DOHH2 (cell line): ENCODE results near the gene KCTD6.

Experiments
- H3F3A ChIP-seq: fragments of 200-600 bp; sonication (generic), shearing (Covaris generic); 2 replicates; pipeline ENCODE4 v1.6.0; 2016; ENCODE audit warnings: antibody characterized with exemption, mild to moderate bottlenecking; ENCODE audit not compliant: control insufficient read depth, insufficient read depth
- H3K27ac ChIP-seq: fragments of 200-600 bp; sonication (generic); 2 replicates; pipeline ENCODE4 v1.5.1; 2014; ENCODE audit warnings: low read depth, mild to moderate bottlenecking, low read length, moderate library complexity
- H3K27me3 ChIP-seq: fragments of 200-600 bp; sonication (generic); 2 replicates; pipeline ENCODE4 v1.6.1; 2014; ENCODE audit warnings: mild to moderate bottlenecking, low read length, mixed read lengths; ENCODE audit not compliant: control insufficient read depth
- H3K36me3 ChIP-seq: fragments of 200-600 bp; sonication (generic); 2 replicates; pipeline ENCODE4 v1.6.1; 2014; ENCODE audit warnings: mild to moderate bottlenecking, low read length, moderate library complexity, mixed read lengths; ENCODE audit not compliant: control insufficient read depth
- H3K4me1 ChIP-seq: fragments of 200-600 bp; sonication (generic); 2 replicates; pipeline ENCODE4 v1.6.1; 2014; ENCODE audit warnings: mild to moderate bottlenecking, low read length, mixed read lengths; ENCODE audit not compliant: control insufficient read depth
- H3K4me2 ChIP-seq: fragments of 200-600 bp; sonication (generic); 2 replicates; pipeline ENCODE4 v1.6.0; 2014; ENCODE audit warnings: mild to moderate bottlenecking, low read length, moderate library complexity
- H3K4me3 ChIP-seq: fragments of 200-600 bp; sonication (generic); 2 replicates; pipeline ENCODE4 v1.5.1; 2014; ENCODE audit warnings: mild to moderate bottlenecking, low read length, mixed read lengths
- H3K79me2 ChIP-seq: fragments of 200-600 bp; sonication (generic); 2 replicates; pipeline ENCODE4 v1.6.1; 2014; ENCODE audit warnings: mild to moderate bottlenecking, low read length, mixed read lengths; ENCODE audit not compliant: control insufficient read depth
- H3K9me2 ChIP-seq: fragments of 200-600 bp; sonication (generic); replicated peaks from 2 replicates; pipeline ENCODE4 v1.6.1; 2014; ENCODE audit warnings: mild to moderate bottlenecking, low read length, mixed read lengths; ENCODE audit not compliant: control insufficient read depth
- H3K9me3 ChIP-seq: fragments of 200-600 bp; sonication (generic); 2 replicates; pipeline ENCODE4 v1.6.1; 2014; ENCODE audit warnings: antibody characterized with exemption, low read length, mixed read lengths; ENCODE audit not compliant: control insufficient read depth, insufficient read depth
- H4K20me1 ChIP-seq: fragments of 200-600 bp; sonication (generic); 2 replicates; pipeline ENCODE4 v1.6.0; 2014; ENCODE audit warnings: low read depth, mild to moderate bottlenecking, antibody characterized with exemption, low read length, moderate library complexity; ENCODE audit not compliant: control insufficient read depth, insufficient read depth
- EZH2phosphoT487 ChIP-seq: fragments of 200-600 bp; sonication (generic); IDR thresholded peaks from 2 replicates; pipeline ENCODE4 v1.6.1; 2017; ENCODE audit warnings: borderline replicate concordance, mild to moderate bottlenecking, antibody characterized with exemption, low read length, moderate library complexity, mixed read lengths
- TF ChIP-seq, protein P1 (sequence below): fragments of 200-600 bp; sonication (generic); IDR thresholded peaks from one replicate; pipeline ENCODE4 v1.5.1; 2014; ENCODE audit warnings: antibody characterized with exemption, mild to moderate bottlenecking, low read depth, low read length; ENCODE audit not compliant: poor library complexity, severe bottlenecking

Gene KCTD6

DNA sequence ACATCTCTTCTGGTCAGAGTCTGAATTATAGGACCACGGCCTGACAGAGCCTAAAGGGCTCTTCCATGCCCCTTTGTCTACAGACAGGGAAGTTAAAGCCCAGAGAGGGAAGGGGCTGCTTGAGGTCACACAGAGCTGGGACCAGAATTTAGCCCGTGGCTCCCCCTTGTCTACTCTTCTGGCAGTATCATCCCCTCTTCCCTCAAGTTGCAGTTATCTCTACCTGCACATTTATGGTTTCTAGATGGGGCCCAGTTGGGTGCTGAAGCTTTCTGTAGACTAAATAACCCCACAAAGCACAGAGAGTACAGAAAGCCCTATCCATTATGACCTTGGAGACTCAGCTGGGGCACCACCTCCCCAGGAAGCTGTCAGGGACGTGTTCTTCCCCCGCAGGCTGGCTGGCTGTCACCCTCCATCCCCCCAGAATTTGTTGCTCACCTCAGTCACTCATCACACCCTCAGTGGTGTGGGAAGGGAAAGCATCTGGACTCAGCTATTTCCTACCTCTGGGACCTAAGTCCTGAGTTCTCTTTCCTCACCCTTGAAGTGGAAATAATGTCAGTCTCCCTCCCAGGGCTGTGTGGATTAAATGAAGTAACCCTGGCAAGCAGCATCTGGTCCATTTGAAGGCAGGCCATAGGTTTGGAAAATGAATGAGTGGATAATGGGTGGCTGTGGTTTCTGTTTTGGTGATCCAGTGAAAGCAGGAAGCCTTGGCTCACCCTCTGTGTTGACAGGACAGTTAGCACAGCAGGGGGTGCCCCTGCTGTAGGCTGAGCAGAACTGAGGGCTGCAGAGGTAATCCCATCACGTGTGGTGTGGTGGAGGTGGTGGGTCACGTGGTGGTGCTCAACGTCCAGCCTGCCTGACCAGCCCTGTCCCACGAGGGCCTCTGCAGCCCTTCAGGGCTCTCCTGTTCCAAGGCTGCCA lies 28.8 kb downstream of the KCTD6 start:
- H3K4me3 ChIP-seq = no peak overlapping the region
- H3F3A ChIP-seq = no peaks in the 10 kb centered on the region
- H3K9me2 ChIP-seq = no peaks in the 10 kb centered on the region
- H3K79me2 ChIP-seq = no peaks in the 10 kb centered on the region
- no peaks in the 10 kb centered on the region for H4K20me1 ChIP-seq
- H3K36me3 ChIP-seq = no peaks in the 10 kb centered on the region
- TF ChIP-seq, protein P1, sequence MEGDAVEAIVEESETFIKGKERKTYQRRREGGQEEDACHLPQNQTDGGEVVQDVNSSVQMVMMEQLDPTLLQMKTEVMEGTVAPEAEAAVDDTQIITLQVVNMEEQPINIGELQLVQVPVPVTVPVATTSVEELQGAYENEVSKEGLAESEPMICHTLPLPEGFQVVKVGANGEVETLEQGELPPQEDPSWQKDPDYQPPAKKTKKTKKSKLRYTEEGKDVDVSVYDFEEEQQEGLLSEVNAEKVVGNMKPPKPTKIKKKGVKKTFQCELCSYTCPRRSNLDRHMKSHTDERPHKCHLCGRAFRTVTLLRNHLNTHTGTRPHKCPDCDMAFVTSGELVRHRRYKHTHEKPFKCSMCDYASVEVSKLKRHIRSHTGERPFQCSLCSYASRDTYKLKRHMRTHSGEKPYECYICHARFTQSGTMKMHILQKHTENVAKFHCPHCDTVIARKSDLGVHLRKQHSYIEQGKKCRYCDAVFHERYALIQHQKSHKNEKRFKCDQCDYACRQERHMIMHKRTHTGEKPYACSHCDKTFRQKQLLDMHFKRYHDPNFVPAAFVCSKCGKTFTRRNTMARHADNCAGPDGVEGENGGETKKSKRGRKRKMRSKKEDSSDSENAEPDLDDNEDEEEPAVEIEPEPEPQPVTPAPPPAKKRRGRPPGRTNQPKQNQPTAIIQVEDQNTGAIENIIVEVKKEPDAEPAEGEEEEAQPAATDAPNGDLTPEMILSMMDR = no peak
- TF ChIP-seq EZH2phosphoT487 = no peak
- no peaks in the 10 kb centered on the region for H3K4me1 ChIP-seq
- no peak overlapping the region for H3K27ac ChIP-seq
- no peaks in the 10 kb centered on the region for H3K27me3 ChIP-seq
- H3K9me3 ChIP-seq = no peaks in the 10 kb centered on the region
- no peak overlapping the region for H3K4me2 ChIP-seq

DNA sequence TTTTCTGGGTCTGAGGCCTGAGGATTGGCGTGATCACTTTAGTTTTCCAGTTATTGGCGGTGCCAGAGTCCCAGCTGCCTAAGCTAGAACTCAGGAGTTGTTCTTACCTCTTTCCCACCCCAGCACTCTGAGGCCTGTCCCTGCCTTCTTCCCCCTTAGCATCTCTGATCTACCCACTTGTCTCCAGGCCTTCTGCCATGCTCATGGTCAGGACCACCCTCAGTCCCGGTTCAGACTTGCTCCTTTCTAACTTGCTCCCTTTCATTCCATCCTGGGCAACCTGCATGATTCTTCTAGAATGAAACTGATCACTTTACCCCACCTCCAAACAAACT lies 29.4 kb downstream of the KCTD6 start:
- Histone ChIP-seq H3K9me2 (no peaks in the 10 kb centered on the region), H3K79me2 (no peaks in the 10 kb centered on the region), H3K27me3 (no peaks in the 10 kb centered on the region), H3K4me3 (no peak overlapping the region), H4K20me1 (no peaks in the 10 kb centered on the region), H3K4me2 (no peak overlapping the region), H3K9me3 (no peaks in the 10 kb centered on the region), H3K36me3 (no peaks in the 10 kb centered on the region), H3K27ac (no peak overlapping the region), H3K4me1 (no peaks in the 10 kb centered on the region), H3F3A (no peaks in the 10 kb centered on the region)
- no peak for TF ChIP-seq EZH2phosphoT487
- TF ChIP-seq, protein P1 = no peak

DNA sequence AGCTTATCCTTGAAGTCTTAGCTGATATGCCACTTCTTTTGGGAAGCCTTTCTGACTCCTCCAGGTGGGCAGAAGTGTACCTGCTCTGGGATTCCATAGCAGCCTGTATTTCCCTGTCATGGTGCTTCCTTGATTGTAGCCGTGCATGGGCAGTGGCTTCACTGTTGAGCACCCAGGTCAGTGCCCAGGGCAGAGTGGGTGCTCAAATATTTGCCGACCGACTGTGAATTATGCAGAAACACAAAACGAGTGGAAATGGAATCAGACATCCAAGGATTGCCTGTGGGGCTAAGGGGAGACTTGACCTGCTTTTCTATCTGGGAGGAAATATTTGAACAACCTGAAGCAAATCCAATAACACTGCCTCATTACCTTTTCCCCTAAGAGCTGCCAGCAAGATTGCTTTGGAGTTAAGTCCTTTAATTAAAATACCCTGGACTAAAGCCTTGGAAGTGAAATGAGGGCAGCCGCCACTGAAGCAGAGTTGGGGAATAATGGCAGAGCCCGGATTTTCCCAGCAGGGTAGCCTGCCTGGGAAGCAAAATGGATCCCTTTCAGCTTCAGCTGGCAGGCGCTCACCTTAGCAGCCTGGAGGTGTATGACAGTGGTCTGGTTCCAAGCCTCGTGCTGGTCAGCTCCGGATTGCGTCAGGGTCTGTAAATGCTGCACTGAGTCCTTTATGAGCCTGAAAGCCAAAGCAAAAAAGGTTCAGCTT lies 30.2 kb downstream of the KCTD6 start:
- TF ChIP-seq EZH2phosphoT487 = no peak
- no peaks in the 10 kb centered on the region for H3K4me1 ChIP-seq
- H3K9me3 ChIP-seq = no peaks in the 10 kb centered on the region
- no peak overlapping the region for H3K4me3 ChIP-seq
- no peaks in the 10 kb centered on the region for H3K79me2 ChIP-seq
- H4K20me1 ChIP-seq = no peaks in the 10 kb centered on the region
- no peaks in the 10 kb centered on the region for H3F3A ChIP-seq
- no peaks in the 10 kb centered on the region for H3K9me2 ChIP-seq
- H3K4me2 ChIP-seq = no peak overlapping the region
- no peak overlapping the region for H3K27ac ChIP-seq
- H3K36me3 ChIP-seq = no peaks in the 10 kb centered on the region
- H3K27me3 ChIP-seq = no peaks in the 10 kb centered on the region
